Stimulated activated CD8-positive, alpha-beta memory T cell treated with anti-CD3 and anti-CD28 coated beads, Interleukin-4, amount 100 ng/mL, for 4 hours (primary cell): Measurements from ENCODE around the gene STRA6.

Source experiments
- DNase-seq, 2 donors: peaks; one replicate each; pipeline ENCODE4 v3.0.0-alpha.2; 2020; ENCODE audit warnings: low read depth in 2 of 2, low spot score in 1 of 2

Gene STRA6

GRCh38 chr15:74227968-74228722, 25.6 kb upstream of the STRA6 start:
- no peak for DNase-seq

- DNase-seq, result no peak
These were observed 24.4 kb upstream of the STRA6 start for GRCh38 chr15:74226761-74227540.

- no peak for DNase-seq
These were observed 23.3 kb upstream of the STRA6 start for GRCh38 chr15:74225928-74226327.

- no peak for DNase-seq
These were observed 19.9 kb upstream of the STRA6 start for GRCh38 chr15:74222240-74223119.

- DNase-seq, result no peak
These were observed 19.0 kb upstream of the STRA6 start for GRCh38 chr15:74221399-74222239.

- DNase-seq, result no peak
These were observed 18.1 kb upstream of the STRA6 start for GRCh38 chr15:74220475-74221248.

- no peak for DNase-seq
These were observed 15.6 kb upstream of the STRA6 start for GRCh38 chr15:74217907-74218885.

GRCh38 chr15:74216949-74217348, 14.4 kb upstream of the STRA6 start:
- DNase-seq, result no peak

- DNase-seq, result no peak
These were observed 13.4 kb upstream of the STRA6 start for GRCh38 chr15:74215958-74216357.

GRCh38 chr15:74214324-74215021, 11.9 kb upstream of the STRA6 start:
- DNase-seq, result no peak

GRCh38 chr15:74213858-74214284, 11.3 kb upstream of the STRA6 start:
- DNase-seq, result no peak

- no peak for DNase-seq
These were observed 9.9 kb upstream of the STRA6 start for GRCh38 chr15:74212494-74212893.

- DNase-seq, result no peak
These were observed 9.1 kb upstream of the STRA6 start for GRCh38 chr15:74211656-74212055.

GRCh38 chr15:74210729-74211128, 8.1 kb upstream of the STRA6 start:
- no peak for DNase-seq

GRCh38 chr15:74209997-74210671, 7.5 kb upstream of the STRA6 start:
- no peak for DNase-seq

- DNase-seq, result no peak
These were observed 7.0 kb upstream of the STRA6 start for GRCh38 chr15:74209560-74209958.

- no peak for DNase-seq
These were observed 6.4 kb upstream of the STRA6 start for GRCh38 chr15:74208901-74209559.
